HEK293 (cell line): ENCODE results near the gene ATF6B.

ENCODE experiments used
- GFI1B ChIP-seq: fragments of 450-650 bp; formaldehyde crosslinking; IDR thresholded peaks from 2 replicates; pipeline ENCODE4 v1.5.1; 2016; ENCODE audit warnings: missing biosample characterization, missing genetic modification characterization
- GLI4 ChIP-seq: fragments of 450-650 bp; formaldehyde crosslinking; IDR thresholded peaks from 2 replicates; pipeline ENCODE4 v1.5.1; 2016; ENCODE audit warnings: missing biosample characterization, missing genetic modification characterization
- GLIS1 ChIP-seq: fragments of 450-650 bp; formaldehyde crosslinking; IDR thresholded peaks from 2 replicates; pipeline ENCODE4 v1.5.1; 2016; ENCODE audit warnings: missing biosample characterization, missing genetic modification characterization
- OSR2 ChIP-seq: fragments of 450-650 bp; formaldehyde crosslinking; IDR thresholded peaks from 2 replicates; pipeline ENCODE4 v1.5.1; 2016; ENCODE audit warnings: missing biosample characterization, missing genetic modification characterization
- REPIN1 ChIP-seq: fragments of 450-650 bp; formaldehyde crosslinking; IDR thresholded peaks from 2 replicates; pipeline ENCODE4 v1.5.1; 2017; ENCODE audit warnings: missing biosample characterization, missing genetic modification characterization, low read depth
- SP3 ChIP-seq: fragments of 450-650 bp; formaldehyde crosslinking; IDR thresholded peaks from 2 replicates; pipeline ENCODE4 v1.5.1; 2016; ENCODE audit warnings: missing biosample characterization, missing genetic modification characterization
- TCF7L2 ChIP-seq: IDR thresholded peaks from 2 replicates; pipeline ENCODE4 v1.6.1; 2011; ENCODE audit warnings: low read depth, mild to moderate bottlenecking, inconsistent platforms, low read length, moderate library complexity, borderline replicate concordance
- ZBTB17 ChIP-seq: fragments of 450-650 bp; formaldehyde crosslinking; IDR thresholded peaks from 2 replicates; pipeline ENCODE4 v1.5.1; 2016; ENCODE audit warnings: missing biosample characterization, missing genetic modification characterization
- ZBTB48 ChIP-seq: fragments of 450-650 bp; formaldehyde crosslinking; IDR thresholded peaks from 2 replicates; pipeline ENCODE4 v1.5.1; 2016; ENCODE audit warnings: missing biosample characterization, missing genetic modification characterization
- ZBTB7A ChIP-seq: fragments of 450-650 bp; formaldehyde crosslinking; IDR thresholded peaks from 2 replicates; pipeline ENCODE4 v1.5.1; 2016; ENCODE audit warnings: low read depth, missing biosample characterization, missing genetic modification characterization
- ZNF175 ChIP-seq: fragments of 450-650 bp; formaldehyde crosslinking; IDR thresholded peaks from 2 replicates; pipeline ENCODE4 v1.5.1; 2016; ENCODE audit warnings: missing biosample characterization, missing genetic modification characterization
- ZNF202 ChIP-seq: fragments of 450-650 bp; formaldehyde crosslinking; IDR thresholded peaks from 2 replicates; pipeline ENCODE4 v1.5.1; 2016; ENCODE audit warnings: missing biosample characterization, missing genetic modification characterization, borderline replicate concordance
- ZNF248 ChIP-seq: fragments of 450-650 bp; formaldehyde crosslinking; IDR thresholded peaks from 2 replicates; pipeline ENCODE4 v1.5.1; 2017; ENCODE audit warnings: missing biosample characterization, missing genetic modification characterization
- ZNF274 ChIP-seq, 2 experiments: fragments of 200-500 bp in 1 of 2; fragments of 450-650 bp in 1 of 2; sonication (Bioruptor generic) in 1 of 2; formaldehyde crosslinking in 1 of 2; IDR thresholded peaks; 2 replicates each; pipeline versions ENCODE4 v1.5.1 to v1.6.1; 2014 to 2016; ENCODE audit warnings: borderline replicate concordance in 1 of 2, inconsistent platforms in 1 of 2, low read length in 1 of 2, missing biosample characterization in 1 of 2, missing genetic modification characterization in 1 of 2
- ZNF404 ChIP-seq: fragments of 450-650 bp; formaldehyde crosslinking; IDR thresholded peaks from 2 replicates; pipeline ENCODE4 v1.5.1; 2017; ENCODE audit warnings: missing biosample characterization, missing genetic modification characterization
- ZNF473 ChIP-seq: fragments of 450-650 bp; formaldehyde crosslinking; IDR thresholded peaks from 2 replicates; pipeline ENCODE4 v1.5.1; 2017; ENCODE audit warnings: missing biosample characterization, missing genetic modification characterization
- ZNF544 ChIP-seq: fragments of 450-650 bp; formaldehyde crosslinking; IDR thresholded peaks from 2 replicates; pipeline ENCODE4 v1.5.0; 2017; ENCODE audit warnings: missing biosample characterization, missing genetic modification characterization
- ZNF558 ChIP-seq: fragments of 450-650 bp; formaldehyde crosslinking; IDR thresholded peaks from 2 replicates; pipeline ENCODE4 v1.5.1; 2016; ENCODE audit warnings: missing biosample characterization, missing genetic modification characterization
- ZNF677 ChIP-seq: fragments of 450-650 bp; IDR thresholded peaks from 2 replicates; pipeline ENCODE4 v1.5.0; 2018; ENCODE audit warnings: missing biosample characterization, mild to moderate bottlenecking, missing genetic modification characterization, moderate library complexity
- ZNF777 ChIP-seq: fragments of 450-650 bp; formaldehyde crosslinking; IDR thresholded peaks from 2 replicates; pipeline ENCODE4 v1.5.1; 2017; ENCODE audit warnings: missing biosample characterization, missing genetic modification characterization, borderline replicate concordance
- ZNF830 ChIP-seq: fragments of 450-650 bp; IDR thresholded peaks from 2 replicates; pipeline ENCODE4 v1.5.0; 2018; ENCODE audit warnings: missing biosample characterization, missing genetic modification characterization, low read depth, mild to moderate bottlenecking, moderate library complexity
- ZNF843 ChIP-seq: fragments of 450-650 bp; formaldehyde crosslinking; IDR thresholded peaks from 2 replicates; pipeline ENCODE4 v1.5.1; 2016; ENCODE audit warnings: missing biosample characterization, missing genetic modification characterization
- ZSCAN23 ChIP-seq: fragments of 450-650 bp; formaldehyde crosslinking; IDR thresholded peaks from 2 replicates; pipeline ENCODE4 v1.5.1; 2016; ENCODE audit warnings: missing biosample characterization, missing genetic modification characterization
- TF ChIP-seq, protein P1 (sequence below): fragments of 450-650 bp; IDR thresholded peaks from 2 replicates; pipeline ENCODE4 v1.5.1; 2018; ENCODE audit warnings: missing biosample characterization, mild to moderate bottlenecking, missing genetic modification characterization
- TF ChIP-seq, protein P2 (sequence below): fragments of 450-650 bp; formaldehyde crosslinking; IDR thresholded peaks from 2 replicates; pipeline ENCODE4 v1.5.1; 2016; ENCODE audit warnings: missing biosample characterization, missing genetic modification characterization
- TF ChIP-seq, protein P3 (sequence below): fragments of 450-650 bp; formaldehyde crosslinking; IDR thresholded peaks from 2 replicates; pipeline ENCODE4 v1.5.1; 2016; ENCODE audit warnings: missing biosample characterization, missing genetic modification characterization
- TF ChIP-seq, protein P4 (sequence below): fragments of 450-650 bp; formaldehyde crosslinking; conservative IDR thresholded peaks from 2 replicates; pipeline ENCODE4 v1.5.1; 2016; ENCODE audit warnings: low read depth, missing biosample characterization, missing genetic modification characterization
- TF ChIP-seq, protein P5 (sequence below): fragments of 450-650 bp; formaldehyde crosslinking; IDR thresholded peaks from 2 replicates; pipeline ENCODE4 v1.5.1; 2016; ENCODE audit warnings: missing biosample characterization, missing genetic modification characterization
- TF ChIP-seq, protein P6 (sequence below): fragments of 450-650 bp; formaldehyde crosslinking; IDR thresholded peaks from 2 replicates; pipeline ENCODE4 v1.5.1; 2017; ENCODE audit warnings: missing biosample characterization, missing genetic modification characterization

Gene ATF6B

DNA sequence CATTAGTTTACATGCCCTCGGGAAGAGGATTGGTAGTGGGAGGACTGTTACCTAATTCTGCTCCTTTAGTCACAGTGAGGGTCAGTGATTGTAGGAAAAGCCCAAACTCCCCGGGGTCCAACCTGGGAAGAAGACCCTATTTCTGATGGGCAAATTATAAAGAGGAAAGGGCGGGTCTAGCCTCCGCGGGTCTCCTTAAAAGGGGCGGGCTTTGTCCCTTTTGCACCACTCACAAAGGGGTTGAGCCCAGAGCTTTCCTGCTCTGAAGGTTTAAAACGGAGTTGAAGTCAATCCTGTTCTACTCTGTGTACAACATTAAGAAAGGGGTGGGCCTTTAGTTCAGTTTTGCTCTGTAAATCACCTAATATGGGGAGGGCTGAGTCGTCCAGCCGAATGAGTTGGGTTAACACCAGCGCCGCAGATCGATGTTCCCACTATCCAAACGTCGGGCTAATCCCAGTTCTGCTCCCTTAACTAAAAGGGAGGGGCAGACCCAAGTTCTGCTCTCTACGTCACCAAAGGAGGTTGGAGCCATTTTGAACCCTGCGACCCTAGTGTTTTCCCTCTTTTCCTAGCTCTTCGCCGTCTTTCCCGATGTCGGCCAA lies 49.2 kb upstream of the ATF6B start (continued):
- TF ChIP-seq REPIN1 (tag by site-specific recombination) (no peak), ZSCAN23 (tag by site-specific recombination) (no peak), GLIS1 (no peak), ZNF677 (tag by site-specific recombination) (no peak), ZNF202 (tag by site-specific recombination) (no peak), ZBTB17 (peak; percentile 97), ZBTB7A (tag by site-specific recombination) (peak; percentile 24; the same call in 1 of the 2 replicates), TCF7L2 (no peak), ZBTB48 (peak; percentile 86), ZNF248 (tag by site-specific recombination) (no peak), ZNF404 (no peak), ZNF777 (no peak), ZNF830 (no peak), ZNF558 (tag by site-specific recombination) (peak; percentile 53; the same call in 1 of the 2 replicates), OSR2 (tag by site-specific recombination) (no peak), ZNF544 (no peak), ZNF175 (tag by site-specific recombination) (no peak), GFI1B (tag by site-specific recombination) (no peak), ZNF843 (tag by site-specific recombination) (no peak), ZNF274 (IDR thresholded peaks at IDR 0.05; ENCODE audit: low read length) (no peak), ZNF274 (tag by site-specific recombination; IDR thresholded peaks at IDR 0.05; ENCODE audit: borderline replicate concordance) (no peak), GLI4 (no peak), ZNF473 (tag by site-specific recombination) (no peak), SP3 (tag by site-specific recombination) (peak; percentile 51; the same call in 1 of the 2 replicates)
- TF ChIP-seq, protein P1, sequence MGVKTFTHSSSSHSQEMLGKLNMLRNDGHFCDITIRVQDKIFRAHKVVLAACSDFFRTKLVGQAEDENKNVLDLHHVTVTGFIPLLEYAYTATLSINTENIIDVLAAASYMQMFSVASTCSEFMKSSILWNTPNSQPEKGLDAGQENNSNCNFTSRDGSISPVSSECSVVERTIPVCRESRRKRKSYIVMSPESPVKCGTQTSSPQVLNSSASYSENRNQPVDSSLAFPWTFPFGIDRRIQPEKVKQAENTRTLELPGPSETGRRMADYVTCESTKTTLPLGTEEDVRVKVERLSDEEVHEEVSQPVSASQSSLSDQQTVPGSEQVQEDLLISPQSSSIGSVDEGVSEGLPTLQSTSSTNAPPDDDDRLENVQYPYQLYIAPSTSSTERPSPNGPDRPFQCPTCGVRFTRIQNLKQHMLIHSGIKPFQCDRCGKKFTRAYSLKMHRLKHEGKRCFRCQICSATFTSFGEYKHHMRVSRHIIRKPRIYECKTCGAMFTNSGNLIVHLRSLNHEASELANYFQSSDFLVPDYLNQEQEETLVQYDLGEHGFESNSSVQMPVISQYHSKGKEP (tag by site-specific recombination), result no peak
- TF ChIP-seq, protein P2, sequence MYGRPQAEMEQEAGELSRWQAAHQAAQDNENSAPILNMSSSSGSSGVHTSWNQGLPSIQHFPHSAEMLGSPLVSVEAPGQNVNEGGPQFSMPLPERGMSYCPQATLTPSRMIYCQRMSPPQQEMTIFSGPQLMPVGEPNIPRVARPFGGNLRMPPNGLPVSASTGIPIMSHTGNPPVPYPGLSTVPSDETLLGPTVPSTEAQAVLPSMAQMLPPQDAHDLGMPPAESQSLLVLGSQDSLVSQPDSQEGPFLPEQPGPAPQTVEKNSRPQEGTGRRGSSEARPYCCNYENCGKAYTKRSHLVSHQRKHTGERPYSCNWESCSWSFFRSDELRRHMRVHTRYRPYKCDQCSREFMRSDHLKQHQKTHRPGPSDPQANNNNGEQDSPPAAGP (tag by site-specific recombination), result 0 out of 2 replicates have a peak, but pooled peaks have one; percentile 29
- TF ChIP-seq, protein P3, sequence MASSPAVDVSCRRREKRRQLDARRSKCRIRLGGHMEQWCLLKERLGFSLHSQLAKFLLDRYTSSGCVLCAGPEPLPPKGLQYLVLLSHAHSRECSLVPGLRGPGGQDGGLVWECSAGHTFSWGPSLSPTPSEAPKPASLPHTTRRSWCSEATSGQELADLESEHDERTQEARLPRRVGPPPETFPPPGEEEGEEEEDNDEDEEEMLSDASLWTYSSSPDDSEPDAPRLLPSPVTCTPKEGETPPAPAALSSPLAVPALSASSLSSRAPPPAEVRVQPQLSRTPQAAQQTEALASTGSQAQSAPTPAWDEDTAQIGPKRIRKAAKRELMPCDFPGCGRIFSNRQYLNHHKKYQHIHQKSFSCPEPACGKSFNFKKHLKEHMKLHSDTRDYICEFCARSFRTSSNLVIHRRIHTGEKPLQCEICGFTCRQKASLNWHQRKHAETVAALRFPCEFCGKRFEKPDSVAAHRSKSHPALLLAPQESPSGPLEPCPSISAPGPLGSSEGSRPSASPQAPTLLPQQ, result peak; percentile 95
- TF ChIP-seq, protein P4, sequence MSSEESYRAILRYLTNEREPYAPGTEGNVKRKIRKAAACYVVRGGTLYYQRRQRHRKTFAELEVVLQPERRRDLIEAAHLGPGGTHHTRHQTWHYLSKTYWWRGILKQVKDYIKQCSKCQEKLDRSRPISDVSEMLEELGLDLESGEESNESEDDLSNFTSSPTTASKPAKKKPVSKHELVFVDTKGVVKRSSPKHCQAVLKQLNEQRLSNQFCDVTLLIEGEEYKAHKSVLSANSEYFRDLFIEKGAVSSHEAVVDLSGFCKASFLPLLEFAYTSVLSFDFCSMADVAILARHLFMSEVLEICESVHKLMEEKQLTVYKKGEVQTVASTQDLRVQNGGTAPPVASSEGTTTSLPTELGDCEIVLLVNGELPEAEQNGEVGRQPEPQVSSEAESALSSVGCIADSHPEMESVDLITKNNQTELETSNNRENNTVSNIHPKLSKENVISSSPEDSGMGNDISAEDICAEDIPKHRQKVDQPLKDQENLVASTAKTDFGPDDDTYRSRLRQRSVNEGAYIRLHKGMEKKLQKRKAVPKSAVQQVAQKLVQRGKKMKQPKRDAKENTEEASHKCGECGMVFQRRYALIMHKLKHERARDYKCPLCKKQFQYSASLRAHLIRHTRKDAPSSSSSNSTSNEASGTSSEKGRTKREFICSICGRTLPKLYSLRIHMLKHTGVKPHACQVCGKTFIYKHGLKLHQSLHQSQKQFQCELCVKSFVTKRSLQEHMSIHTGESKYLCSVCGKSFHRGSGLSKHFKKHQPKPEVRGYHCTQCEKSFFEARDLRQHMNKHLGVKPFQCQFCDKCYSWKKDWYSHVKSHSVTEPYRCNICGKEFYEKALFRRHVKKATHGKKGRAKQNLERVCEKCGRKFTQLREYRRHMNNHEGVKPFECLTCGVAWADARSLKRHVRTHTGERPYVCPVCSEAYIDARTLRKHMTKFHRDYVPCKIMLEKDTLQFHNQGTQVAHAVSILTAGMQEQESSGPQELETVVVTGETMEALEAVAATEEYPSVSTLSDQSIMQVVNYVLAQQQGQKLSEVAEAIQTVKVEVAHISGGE, result no peak
- TF ChIP-seq, protein P5, sequence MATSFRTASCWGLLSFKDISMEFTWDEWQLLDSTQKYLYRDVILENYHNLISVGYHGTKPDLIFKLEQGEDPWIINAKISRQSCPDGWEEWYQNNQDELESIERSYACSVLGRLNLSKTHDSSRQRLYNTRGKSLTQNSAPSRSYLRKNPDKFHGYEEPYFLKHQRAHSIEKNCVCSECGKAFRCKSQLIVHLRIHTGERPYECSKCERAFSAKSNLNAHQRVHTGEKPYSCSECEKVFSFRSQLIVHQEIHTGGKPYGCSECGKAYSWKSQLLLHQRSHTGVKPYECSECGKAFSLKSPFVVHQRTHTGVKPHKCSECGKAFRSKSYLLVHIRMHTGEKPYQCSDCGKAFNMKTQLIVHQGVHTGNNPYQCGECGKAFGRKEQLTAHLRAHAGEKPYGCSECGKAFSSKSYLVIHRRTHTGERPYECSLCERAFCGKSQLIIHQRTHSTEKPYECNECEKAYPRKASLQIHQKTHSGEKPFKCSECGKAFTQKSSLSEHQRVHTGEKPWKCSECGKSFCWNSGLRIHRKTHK, result no peak
- TF ChIP-seq, protein P6, sequence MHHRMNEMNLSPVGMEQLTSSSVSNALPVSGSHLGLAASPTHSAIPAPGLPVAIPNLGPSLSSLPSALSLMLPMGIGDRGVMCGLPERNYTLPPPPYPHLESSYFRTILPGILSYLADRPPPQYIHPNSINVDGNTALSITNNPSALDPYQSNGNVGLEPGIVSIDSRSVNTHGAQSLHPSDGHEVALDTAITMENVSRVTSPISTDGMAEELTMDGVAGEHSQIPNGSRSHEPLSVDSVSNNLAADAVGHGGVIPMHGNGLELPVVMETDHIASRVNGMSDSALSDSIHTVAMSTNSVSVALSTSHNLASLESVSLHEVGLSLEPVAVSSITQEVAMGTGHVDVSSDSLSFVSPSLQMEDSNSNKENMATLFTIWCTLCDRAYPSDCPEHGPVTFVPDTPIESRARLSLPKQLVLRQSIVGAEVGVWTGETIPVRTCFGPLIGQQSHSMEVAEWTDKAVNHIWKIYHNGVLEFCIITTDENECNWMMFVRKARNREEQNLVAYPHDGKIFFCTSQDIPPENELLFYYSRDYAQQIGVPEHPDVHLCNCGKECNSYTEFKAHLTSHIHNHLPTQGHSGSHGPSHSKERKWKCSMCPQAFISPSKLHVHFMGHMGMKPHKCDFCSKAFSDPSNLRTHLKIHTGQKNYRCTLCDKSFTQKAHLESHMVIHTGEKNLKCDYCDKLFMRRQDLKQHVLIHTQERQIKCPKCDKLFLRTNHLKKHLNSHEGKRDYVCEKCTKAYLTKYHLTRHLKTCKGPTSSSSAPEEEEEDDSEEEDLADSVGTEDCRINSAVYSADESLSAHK (tag by site-specific recombination), result no peak
